Measurements from ENCODE around the gene CHD8. TPM values are rescaled to one million over a fixed set of nuclear protein-coding genes. Genes with fewer than 3 reads are reported as not detected.

The CHD8 gene
- total and polyA plus RNA-seq, 10 of the 15 experiments (the other 5 are each of a cell fraction or from before 2014, with no cell fraction given), result 20.2 to 79.5 (median 35.5) TPM

DNA sequence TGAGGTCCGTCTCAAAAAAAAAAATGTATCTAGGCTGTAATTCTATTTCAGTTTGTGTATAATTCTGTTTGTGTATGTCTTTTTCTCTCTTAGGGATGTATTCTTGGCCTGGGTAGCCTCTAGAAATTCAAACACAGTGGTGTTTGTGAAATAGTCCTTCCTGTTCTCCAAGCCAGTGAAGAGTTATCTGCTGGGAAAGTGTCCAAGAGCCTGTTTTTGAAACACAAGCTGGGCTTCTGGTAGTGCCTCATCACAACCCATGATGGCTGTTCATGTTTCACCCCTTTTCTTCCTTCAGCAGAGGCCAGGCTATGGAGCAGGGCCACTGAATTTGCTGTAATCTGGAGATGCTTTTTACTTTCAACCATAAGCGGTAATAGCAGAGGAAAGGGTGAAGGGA is 40.5 kb upstream of the CHD8 start:
- H3K27ac ChIP-seq (ENCODE audit: control insufficient read depth, insufficient read depth), result no peak overlapping the region
- POLR2A ChIA-PET, result no interaction called here
- no peak overlapping the region for H3K4me2 ChIP-seq (ENCODE audit: control insufficient read depth, insufficient read depth)
- CTCF ChIA-PET, result interaction anchor here (1.1 to 7.8 kb wide), 5 partner anchors 20 to 428 kb away, joined by 3 to 207 read pairs (median 15); partner anchors contain the start of genes RAB2B and TOX4
- no peaks in the 10 kb centered on the region for H3K9me3 ChIP-seq (replicated peaks; ENCODE audit: control insufficient read depth, insufficient read depth, low read length)
- no TSS peak for BruUV-seq (replicated peaks)
- RAD21 ChIA-PET (ENCODE audit: unreplicated experiment), result no interaction called here
- WGBS (ENCODE audit: insufficient coverage, insufficient replicate concordance, low lambda C conversion rate, missing lambda C conversion rate), result 96% methylated on average over 2 of the region's 2 CpGs
- H3K4me1 ChIP-seq (ENCODE audit: control insufficient read depth, insufficient read depth, low read length), result no peaks in the 10 kb centered on the region
- no peaks in the 10 kb centered on the region for H3K27me3 ChIP-seq (replicated peaks in 1 of 2; ENCODE audit: control insufficient read depth in 2 of 2, insufficient read depth in 2 of 2, low read length in 1 of 2)
- H2AFZ ChIP-seq (ENCODE audit: control insufficient read depth, low read depth, low read length), result no peak overlapping the region
- H3K4me3 ChIP-seq, result no peak overlapping the region
- H4K20me1 ChIP-seq (ENCODE audit: control insufficient read depth, insufficient read depth), result no peaks in the 10 kb centered on the region
- in situ Hi-C loops (cut with MboI) (no loop called here), intact Hi-C loops (cut with micrococcal nuclease; ENCODE audit: unreplicated experiment) (no loop called here)
- SMC1A ChIA-PET (ENCODE audit: uncharacterized antibody, unreplicated experiment), result interaction anchor here (0.9 to 3.4 kb wide), 2 partner anchors 26 to 46 kb away, joined by 3 to 12 read pairs; no protein-coding TSS in a partner anchor
- no peaks in the 10 kb centered on the region for H3K79me2 ChIP-seq (ENCODE audit: control insufficient read depth, insufficient read depth, low read length)
- DNase-seq (ENCODE audit: low read depth, low spot score) (no peak), ATAC-seq (no peak), FAIRE-seq (peak; percentile 13)
- H3K36me3 ChIP-seq (ENCODE audit: control insufficient read depth in 2 of 2, insufficient read depth in 2 of 2, low read length in 1 of 2), result peaks cover 8 to 31% of the 10 kb centered on the region in 2 experiments
- no peak for TF ChIP-seq MTA2 (IDR thresholded peaks at IDR 0.05; ENCODE audit: low read depth)
- TF ChIP-seq STAT1 (conservative IDR thresholded peaks at IDR 0.05), result no peak
- TF ChIP-seq ASH2L (IDR thresholded peaks at IDR 0.05; ENCODE audit: borderline replicate concordance, low read depth), result no peak
- TF ChIP-seq HDGF (IDR thresholded peaks at IDR 0.05), result no peak
- TF ChIP-seq RCOR1 (conservative IDR thresholded peaks at IDR 0.05; ENCODE audit: low read depth, low read length), result no peak
- TF ChIP-seq, protein P1, sequence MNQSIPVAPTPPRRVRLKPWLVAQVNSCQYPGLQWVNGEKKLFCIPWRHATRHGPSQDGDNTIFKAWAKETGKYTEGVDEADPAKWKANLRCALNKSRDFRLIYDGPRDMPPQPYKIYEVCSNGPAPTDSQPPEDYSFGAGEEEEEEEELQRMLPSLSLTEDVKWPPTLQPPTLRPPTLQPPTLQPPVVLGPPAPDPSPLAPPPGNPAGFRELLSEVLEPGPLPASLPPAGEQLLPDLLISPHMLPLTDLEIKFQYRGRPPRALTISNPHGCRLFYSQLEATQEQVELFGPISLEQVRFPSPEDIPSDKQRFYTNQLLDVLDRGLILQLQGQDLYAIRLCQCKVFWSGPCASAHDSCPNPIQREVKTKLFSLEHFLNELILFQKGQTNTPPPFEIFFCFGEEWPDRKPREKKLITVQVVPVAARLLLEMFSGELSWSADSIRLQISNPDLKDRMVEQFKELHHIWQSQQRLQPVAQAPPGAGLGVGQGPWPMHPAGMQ (IDR thresholded peaks at IDR 0.05; ENCODE audit: borderline replicate concordance), result no peak
- TF ChIP-seq CBX5 (IDR thresholded peaks at IDR 0.05; ENCODE audit: low read depth), result no peak
- H3K9ac ChIP-seq (ENCODE audit: control insufficient read depth, insufficient read depth, low read length), result no peak overlapping the region

Data from GM12878 (cell line).